NOMO-1 treated with dmso at 0.1 percent for 144 hours (cell line): ENCODE results near the gene SLC25A47.
"Not testable (repeated sequence)": the region's sequence is repeated elsewhere in the genome, so short reads cannot be mapped to it uniquely, and the experiment has no call there.

Experiments used
- DNase-seq: peaks from one replicate; lab custom pipeline; 2025; ENCODE audit not compliant: unreplicated experiment; lab: John Stamatoyannopoulos, UW

Gene SLC25A47

GRCh38 chr14:100304825-100305323 is 18.3 kb upstream of the SLC25A47 start:
- no peak for DNase-seq

DNA sequence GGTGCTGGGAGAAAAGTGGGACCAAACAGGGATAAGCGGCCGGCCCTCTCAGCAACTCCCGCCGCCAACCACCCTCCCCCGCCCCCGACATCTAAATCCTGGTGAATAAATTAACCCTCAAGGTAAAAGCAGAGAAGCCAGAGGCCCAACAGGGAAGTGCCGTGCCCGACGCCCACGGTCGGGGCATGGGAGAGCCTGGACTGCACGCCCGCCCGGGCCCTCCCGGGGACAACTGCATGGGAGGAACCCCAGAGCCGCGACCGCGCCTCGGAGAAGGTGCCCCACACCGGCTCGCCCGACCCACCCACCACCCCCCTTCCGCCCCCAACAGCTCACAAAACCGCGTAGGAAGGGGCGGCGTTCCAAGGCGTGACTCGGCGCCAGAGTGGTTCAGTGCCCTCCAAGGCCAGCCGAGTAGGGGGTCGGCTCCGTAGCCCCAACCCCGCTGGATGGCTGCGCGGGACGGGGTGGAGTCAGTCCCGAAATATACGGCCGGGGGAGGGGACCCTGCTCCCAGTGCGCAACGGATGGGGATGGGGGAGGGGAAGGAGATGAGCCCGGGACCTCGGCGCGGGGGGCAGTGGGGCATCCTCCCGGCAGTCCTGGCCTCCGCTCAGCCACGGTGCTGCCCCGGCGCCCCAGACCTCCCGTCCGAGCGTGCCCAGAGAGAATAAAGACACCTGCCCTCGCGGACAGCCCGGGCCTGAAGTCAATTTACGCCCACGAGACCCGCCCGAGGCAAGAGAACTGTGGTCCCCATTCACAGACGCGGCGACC is 17.6 kb upstream of the SLC25A47 start:
- no peak for DNase-seq

DNA sequence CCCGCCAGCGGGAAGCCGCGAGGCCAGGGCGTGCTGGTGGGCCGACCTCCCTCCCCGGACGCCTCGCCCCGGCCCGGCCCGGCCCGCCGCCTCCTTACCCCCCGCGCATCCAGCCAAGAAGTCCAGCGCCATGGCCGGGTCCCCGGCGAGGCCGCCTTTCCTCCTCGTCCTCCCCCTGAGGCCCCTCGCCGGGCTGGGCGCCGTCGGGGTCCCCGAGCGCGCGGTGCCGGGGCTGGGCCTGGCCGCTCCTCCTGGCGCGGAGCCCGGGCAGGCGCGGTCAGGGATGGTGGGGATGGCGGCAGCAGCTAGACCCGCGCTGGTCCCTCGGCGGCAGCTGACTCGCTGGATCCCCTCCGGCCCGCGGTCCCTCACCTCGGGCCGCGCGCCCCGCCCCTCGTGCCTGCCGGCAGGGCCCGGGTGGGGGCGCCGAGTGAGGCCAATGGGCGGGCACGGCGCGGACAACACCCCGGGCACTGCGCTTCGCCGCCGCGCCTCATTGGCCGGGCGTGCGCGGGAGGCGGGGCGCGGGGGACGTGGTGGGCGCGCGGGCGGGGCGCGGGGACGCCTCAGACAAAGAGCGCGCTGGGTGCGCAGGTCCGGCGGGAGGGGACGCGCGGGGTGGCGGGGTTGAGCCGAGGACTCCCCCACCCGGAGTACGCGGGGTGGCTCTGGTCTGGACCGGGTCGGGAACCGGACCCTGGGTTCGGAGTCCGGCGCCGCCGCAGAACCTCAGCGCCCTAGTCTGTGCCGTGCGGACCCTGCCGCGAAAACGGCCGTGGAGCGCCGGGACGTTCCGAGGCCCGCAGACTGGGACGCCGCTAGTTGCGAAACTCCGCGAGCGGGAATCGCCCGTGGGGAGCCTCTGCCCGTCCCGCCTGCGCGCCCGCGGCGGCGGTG is 16.8 kb upstream of the SLC25A47 start, which contains the start of gene SLC25A29:
SLC25A29 (minus strand) TSS at position 344 of the 897 bp plus-strand sequence; CDS start at position 132, 212 bp downstream.
- peak; percentile 85 for DNase-seq

DNA sequence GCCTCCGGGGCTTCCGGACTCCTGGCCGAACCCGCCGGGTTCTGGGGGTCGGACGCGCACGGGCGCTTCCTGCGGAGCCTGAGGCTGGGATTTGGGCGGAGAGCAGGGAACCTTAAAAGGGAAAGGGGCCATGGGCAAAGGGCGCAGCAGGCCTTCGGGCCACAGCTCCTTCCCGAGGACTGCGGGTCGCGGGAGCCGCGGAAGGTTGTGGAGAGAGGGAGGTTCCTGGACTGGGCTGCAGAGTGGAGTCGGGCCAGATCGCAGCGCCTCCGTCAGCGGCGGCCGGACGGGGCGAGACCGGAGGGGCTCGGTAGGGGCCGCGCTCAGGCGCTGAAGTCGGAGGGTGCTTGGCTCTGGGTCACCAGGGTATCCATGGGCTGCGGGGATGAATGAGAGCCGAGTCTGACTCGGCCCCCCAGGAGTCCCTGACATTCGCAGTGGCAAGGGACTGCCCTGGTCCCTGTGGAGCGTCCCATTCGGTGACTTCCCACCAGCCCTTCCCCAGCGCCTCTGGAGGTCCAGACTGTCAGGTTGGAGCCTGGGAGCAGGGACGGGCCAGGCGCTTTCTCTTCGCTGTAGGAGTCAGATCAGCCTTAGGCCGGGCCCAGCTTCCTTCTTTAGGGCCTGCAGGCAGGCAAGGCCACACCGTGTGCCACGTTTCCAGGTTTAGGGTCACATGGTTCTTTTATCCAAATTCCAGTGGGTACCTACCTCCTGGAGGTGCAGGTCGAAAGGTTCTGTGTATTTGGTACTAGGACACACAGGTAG is 16.0 kb upstream of the SLC25A47 start:
- DNase-seq: no peak

DNA sequence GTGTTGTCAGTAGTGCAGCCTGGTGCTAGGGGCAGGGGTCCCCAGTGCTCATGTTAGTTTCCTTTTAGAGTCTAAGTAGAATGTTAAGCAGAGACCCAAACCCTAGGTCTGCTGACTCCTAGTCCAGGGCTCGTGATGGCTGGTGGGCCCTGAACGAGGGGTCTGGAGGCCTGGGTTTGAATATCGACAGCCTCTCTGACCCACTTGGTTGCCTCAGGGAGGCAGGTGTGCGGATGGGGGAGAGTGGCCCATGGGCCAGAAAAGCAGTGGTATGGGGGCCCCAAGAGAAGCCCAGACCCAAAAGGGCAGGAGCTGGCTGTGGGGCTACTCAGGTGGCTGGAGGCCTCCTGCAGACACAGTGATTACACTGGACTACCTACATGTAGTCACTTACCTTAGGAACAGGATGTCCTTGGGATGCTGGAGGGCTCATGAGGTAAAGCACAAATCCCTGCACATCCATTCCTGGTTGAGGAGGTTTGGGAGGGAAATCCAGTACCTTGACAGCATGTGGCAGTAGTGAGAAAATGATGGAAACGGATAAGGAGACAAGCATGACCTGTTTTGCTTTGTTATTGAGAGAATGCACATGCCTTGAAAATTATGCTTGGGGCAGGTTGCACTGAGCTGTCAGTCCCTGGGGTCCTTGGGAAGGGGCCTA is 15.2 kb upstream of the SLC25A47 start:
- no peak for DNase-seq

DNA sequence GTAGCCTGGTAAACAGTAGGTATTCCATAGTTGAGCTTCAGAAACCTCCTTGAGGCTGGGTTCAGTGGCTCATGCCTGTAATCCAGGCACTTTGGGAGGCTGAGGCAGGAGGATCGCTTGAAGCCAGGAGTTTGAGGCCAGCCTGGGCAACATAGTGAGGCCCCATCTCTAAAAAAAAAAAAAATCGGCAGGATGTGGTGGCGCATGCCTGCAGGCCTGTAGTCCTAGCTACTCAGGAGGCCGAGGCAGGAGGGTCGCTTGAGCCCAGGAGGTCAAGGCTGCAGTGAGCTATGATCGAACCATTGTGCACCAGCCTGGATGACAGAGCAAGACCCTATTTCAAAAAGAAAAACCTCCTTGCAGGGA is 14.7 kb upstream of the SLC25A47 start:
- DNase-seq: not testable (repeated sequence)

GRCh38 chr14:100309028-100309737 is 14.0 kb upstream of the SLC25A47 start:
- DNase-seq: no peak

GRCh38 chr14:100312110-100312876 is 10.8 kb upstream of the SLC25A47 start:
- not testable (repeated sequence) for DNase-seq

- no peak for DNase-seq
Measured at GRCh38 chr14:100312877-100313400, 10.2 kb upstream of the SLC25A47 start.

DNA sequence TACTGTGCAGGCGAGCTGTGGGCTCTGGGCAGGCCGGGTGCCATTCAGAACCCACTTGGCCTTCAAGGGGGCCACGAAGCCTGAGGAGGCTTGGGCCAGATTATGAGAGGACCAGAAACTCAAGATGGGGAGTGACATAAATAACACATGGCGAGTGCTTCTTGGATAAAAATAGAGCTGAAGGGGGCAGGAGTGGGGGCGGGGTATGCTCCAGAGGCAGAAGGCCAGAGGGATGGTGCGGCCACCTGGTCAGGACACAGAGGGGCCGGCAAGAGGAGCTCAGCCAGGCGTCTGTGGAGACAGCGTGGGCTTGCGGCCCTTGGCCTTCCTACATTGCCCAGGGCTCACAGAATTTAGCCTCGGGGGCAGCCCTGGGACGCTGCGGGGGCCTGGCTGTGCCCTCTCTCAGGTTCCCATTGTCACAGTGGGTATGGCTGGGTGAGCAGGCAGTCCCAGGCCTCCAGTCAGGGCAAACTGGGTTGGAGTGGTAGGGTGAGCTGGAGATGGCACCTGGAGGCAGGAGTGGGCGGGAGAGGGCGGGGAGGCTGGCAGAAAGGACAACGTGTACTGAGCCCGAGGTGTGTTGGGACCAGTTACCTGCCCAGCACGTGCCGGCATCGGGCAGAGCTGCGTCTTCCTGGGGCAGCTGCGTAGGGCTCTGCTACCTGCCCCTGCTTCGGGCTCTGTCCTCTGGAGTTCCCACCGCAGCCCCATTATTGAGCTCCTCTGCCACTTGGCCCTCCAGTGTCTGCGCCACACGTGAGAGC is 9.5 kb upstream of the SLC25A47 start:
- DNase-seq: no peak

DNA sequence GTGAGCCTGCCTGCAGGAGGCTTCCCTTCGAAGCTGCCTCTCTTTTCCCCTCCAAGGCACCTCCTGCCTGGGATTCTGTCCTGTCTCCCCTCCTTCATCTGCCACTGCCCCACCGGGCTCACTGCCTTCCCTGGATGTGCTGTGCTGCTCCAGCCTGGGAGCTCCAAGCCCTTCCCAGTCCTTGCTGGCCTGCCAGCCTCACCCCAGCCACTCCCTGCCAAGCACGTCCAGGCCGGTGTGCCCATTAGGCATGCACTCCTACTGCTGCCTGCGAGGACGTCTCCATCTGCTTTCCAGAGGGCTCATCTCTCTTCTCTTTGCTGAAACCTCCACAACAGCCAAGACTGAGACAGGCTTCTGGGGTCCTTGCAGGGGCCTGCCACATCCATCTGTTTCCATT is 8.4 kb upstream of the SLC25A47 start:
- DNase-seq: no peak

DNA sequence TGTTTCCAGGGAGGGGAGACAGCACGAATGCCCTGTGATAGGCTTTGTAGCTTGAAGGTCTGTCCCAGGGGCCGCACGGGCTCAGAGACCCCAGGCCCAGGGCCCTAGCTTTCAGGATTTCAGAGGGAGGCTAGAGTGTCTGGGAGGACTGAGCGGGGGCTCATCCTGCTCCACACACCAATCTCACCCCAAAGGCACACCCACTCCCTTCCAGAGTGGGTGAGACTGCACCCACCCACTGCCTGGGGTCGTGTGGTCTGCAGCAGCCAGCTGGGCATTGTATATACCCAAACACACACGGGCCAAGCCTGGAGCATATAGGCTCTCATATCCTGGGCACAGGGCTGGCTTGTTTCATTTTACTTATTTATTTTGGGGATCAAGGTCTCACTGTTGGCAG is 5.8 kb upstream of the SLC25A47 start:
- no peak for DNase-seq

- DNase-seq: peak; percentile 75
Measured at GRCh38 chr14:100317912-100318808, 5.0 kb upstream of the SLC25A47 start.

- no peak for DNase-seq
Measured at GRCh38 chr14:100320157-100320856, 2.8 kb upstream of the SLC25A47 start.

DNA sequence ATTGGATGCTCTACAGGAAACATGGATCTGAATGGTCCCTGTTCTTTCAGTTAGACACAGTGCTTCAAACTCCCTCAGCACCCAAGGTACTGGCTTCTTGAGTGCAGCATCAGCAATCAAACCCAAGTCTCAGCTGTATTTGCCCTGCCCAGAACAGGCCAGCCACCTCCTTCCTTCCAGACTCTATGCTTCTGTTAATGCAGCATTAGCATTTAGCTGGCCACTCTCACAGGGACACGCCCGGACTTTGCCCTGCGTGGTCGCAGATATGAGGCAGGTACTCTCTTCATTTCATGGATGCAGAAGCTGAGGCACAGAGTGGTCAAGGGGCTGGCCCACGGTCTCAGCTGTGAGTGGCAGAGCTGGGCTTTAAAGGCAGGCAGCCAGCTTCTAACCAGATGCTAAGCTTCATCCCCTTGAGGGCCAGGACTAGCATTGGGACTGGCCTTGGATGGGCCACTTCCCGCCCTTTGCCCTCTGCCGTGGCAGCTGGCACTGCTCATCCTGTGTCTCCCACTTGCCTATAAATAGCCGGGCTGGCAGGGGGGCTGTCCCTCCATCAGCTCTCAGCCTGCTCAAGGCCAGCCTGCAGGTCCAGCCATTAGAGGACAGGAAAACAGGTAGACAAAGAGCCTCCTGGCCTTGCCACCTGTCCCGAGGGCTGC is 1.5 kb upstream of the SLC25A47 start:
- DNase-seq: no peak
